Adrenal gland (tissue), 5 donors: Measurements from ENCODE around the gene ZNF25.
"Not testable (repeated sequence)": the region's sequence is repeated elsewhere in the genome, so short reads cannot be mapped to it uniquely, and the experiment has no call there.

Experiments
- POLR2A ChIP-seq, 2 donors: fragments of 450-650 bp; IDR thresholded peaks; one replicate each; pipeline ENCODE4 v1.6.1; 2017; ENCODE audit warnings: antibody characterized with exemption in 2 of 2, mild to moderate bottlenecking in 2 of 2, moderate library complexity in 1 of 2
- TF ChIP-seq, protein P1 (sequence below), 6 experiments: fragments of 450-650 bp in 4 of 6; fragments of 200-600 bp in 2 of 6; sonication (generic) in 1 of 6; IDR thresholded peaks; 1 replicate in 5 of 6; 2 replicates in 1 of 6; pipeline versions ENCODE4 v1.5.1 to v1.8.0; 2016 to 2021; ENCODE audit warnings: antibody characterized with exemption in 6 of 6, mild to moderate bottlenecking in 2 of 6, moderate library complexity in 1 of 6
- donor health status: DM: no; HTN: no; CAD: no.

DNA sequence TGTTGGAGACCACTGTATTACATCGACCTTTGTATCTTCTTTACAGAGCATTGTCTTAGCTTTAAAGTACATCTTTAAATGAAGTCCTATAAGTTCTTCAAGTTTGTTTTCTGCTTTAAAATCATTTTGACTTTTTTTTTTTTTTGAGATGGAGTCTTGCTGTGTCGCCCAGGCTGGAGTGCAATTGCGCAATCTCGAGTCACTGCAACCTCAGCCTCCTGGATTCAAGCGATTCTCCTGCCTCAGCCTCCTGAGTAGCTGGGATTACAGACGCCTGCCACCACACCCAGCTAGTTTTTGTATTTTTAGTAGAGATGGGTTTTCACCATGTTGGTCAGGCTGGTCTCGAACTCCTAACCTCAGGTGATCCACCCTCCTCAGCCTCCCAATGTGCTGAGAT lies 68.3 kb downstream of the ZNF25 start:
- TF ChIP-seq, protein P1, sequence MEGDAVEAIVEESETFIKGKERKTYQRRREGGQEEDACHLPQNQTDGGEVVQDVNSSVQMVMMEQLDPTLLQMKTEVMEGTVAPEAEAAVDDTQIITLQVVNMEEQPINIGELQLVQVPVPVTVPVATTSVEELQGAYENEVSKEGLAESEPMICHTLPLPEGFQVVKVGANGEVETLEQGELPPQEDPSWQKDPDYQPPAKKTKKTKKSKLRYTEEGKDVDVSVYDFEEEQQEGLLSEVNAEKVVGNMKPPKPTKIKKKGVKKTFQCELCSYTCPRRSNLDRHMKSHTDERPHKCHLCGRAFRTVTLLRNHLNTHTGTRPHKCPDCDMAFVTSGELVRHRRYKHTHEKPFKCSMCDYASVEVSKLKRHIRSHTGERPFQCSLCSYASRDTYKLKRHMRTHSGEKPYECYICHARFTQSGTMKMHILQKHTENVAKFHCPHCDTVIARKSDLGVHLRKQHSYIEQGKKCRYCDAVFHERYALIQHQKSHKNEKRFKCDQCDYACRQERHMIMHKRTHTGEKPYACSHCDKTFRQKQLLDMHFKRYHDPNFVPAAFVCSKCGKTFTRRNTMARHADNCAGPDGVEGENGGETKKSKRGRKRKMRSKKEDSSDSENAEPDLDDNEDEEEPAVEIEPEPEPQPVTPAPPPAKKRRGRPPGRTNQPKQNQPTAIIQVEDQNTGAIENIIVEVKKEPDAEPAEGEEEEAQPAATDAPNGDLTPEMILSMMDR (IDR thresholded peaks at IDR 0.05), result not testable (repeated sequence)
- not testable (repeated sequence) for TF ChIP-seq POLR2A (IDR thresholded peaks at IDR 0.05)
